GM18868 (cell line): Measurements from ENCODE around the gene SLC45A2.
"Not testable (repeated sequence)": the region's sequence is repeated elsewhere in the genome, so short reads cannot be mapped to it uniquely, and the experiment has no call there.

ENCODE experiments used
- ATAC-seq: cut with Tn5 transposase; IDR thresholded peaks from one replicate; pipeline ENCODE4 v1.9.1; 2021; ENCODE audit warnings: mild to moderate bottlenecking, moderate library complexity; ENCODE audit not compliant: unreplicated experiment

SLC45A2 gene

GRCh38 chr5:33984671-33985124 is at the start of gene SLC45A2:
TSS of gene SLC45A2 (minus strand) at chr5:33984693. CDS start at chr5:33984583, 110 bp downstream.
- no peak for ATAC-seq

- ATAC-seq, result no peak
Observed at GRCh38 chr5:34031966-34032365, 47.5 kb upstream of the SLC45A2 start.

- no peak for ATAC-seq
Observed at GRCh38 chr5:34031117-34031516, 46.6 kb upstream of the SLC45A2 start.

GRCh38 chr5:34030585-34030984 is 46.1 kb upstream of the SLC45A2 start:
- ATAC-seq, result not testable (repeated sequence)

GRCh38 chr5:34030048-34030447 is 45.6 kb upstream of the SLC45A2 start:
- no peak for ATAC-seq

- no peak for ATAC-seq
Observed at GRCh38 chr5:34028349-34028748, 43.9 kb upstream of the SLC45A2 start.

- ATAC-seq, result no peak
Observed at GRCh38 chr5:34026089-34026761, 41.7 kb upstream of the SLC45A2 start.

- peak; percentile 94 for ATAC-seq
Observed at GRCh38 chr5:34022121-34022705, 37.7 kb upstream of the SLC45A2 start.

- no peak for ATAC-seq
Observed at GRCh38 chr5:34021334-34021733, 36.8 kb upstream of the SLC45A2 start.

- no peak for ATAC-seq
Observed at GRCh38 chr5:34020726-34021125, 36.2 kb upstream of the SLC45A2 start.

GRCh38 chr5:34017254-34017653 is 32.8 kb upstream of the SLC45A2 start:
- no peak for ATAC-seq

GRCh38 chr5:34016750-34017149 is 32.3 kb upstream of the SLC45A2 start:
- no peak for ATAC-seq

GRCh38 chr5:34016222-34016621 is 31.7 kb upstream of the SLC45A2 start:
- no peak for ATAC-seq

GRCh38 chr5:34015120-34015822 is 30.8 kb upstream of the SLC45A2 start:
- ATAC-seq, result no peak

GRCh38 chr5:34014626-34015025 is 30.1 kb upstream of the SLC45A2 start:
- ATAC-seq, result no peak

GRCh38 chr5:34013547-34013946 is 29.1 kb upstream of the SLC45A2 start:
- ATAC-seq, result no peak

- no peak for ATAC-seq
Observed at GRCh38 chr5:34012791-34013190, 28.3 kb upstream of the SLC45A2 start.

GRCh38 chr5:34011536-34011935 is 27.0 kb upstream of the SLC45A2 start:
- no peak for ATAC-seq

GRCh38 chr5:34010146-34010545 is 25.7 kb upstream of the SLC45A2 start:
- not testable (repeated sequence) for ATAC-seq

- no peak for ATAC-seq
Observed at GRCh38 chr5:34009610-34010009, 25.1 kb upstream of the SLC45A2 start.

- no peak for ATAC-seq
Observed at GRCh38 chr5:34008802-34009201, 24.3 kb upstream of the SLC45A2 start.
